Activated naive CD4-positive, alpha-beta T cell treated with anti-CD3 and anti-CD28 coated beads, Interleukin-2, amount 10 ng/mL, durations not matched to agents 7 days and 5 days (primary cell): ENCODE results near the gene PCGF3.
"Not testable (repeated sequence)": the region's sequence is repeated elsewhere in the genome, so short reads cannot be mapped to it uniquely, and the experiment has no call there.

Experiments used
- CTCF ChIA-PET: fragments of 350-600 bp; sonication (Branson Sonifier 250); formaldehyde crosslinking; loops from one replicate; lab custom pipeline; 2021; ENCODE audit warnings: antibody characterized with exemption; lab: Charles Lee
- DNase-seq: peaks from one replicate; pipeline ENCODE4 v3.0.0-alpha.2; 2020
- H3K27ac Mint-ChIP-seq: one replicate; pipeline ENCODE4 v1.8.0; 2021; ENCODE audit warnings: mild to moderate bottlenecking, moderate library complexity, mixed read lengths
- H3K27me3 Mint-ChIP-seq: one replicate; pipeline ENCODE4 v1.8.0; 2021; ENCODE audit warnings: mild to moderate bottlenecking, mixed read lengths
- H3K36me3 Mint-ChIP-seq: one replicate; pipeline ENCODE4 v1.8.0; 2021; ENCODE audit warnings: mixed read lengths
- H3K4me1 Mint-ChIP-seq: one replicate; pipeline ENCODE4 v1.8.0; 2021; ENCODE audit warnings: mixed read lengths
- H3K4me3 Mint-ChIP-seq: one replicate; pipeline ENCODE4 v1.8.0; 2021; ENCODE audit warnings: mild to moderate bottlenecking, moderate library complexity, mixed read lengths
- H3K9me3 Mint-ChIP-seq: one replicate; pipeline ENCODE4 v1.8.0; 2021; ENCODE audit warnings: mixed read lengths

PCGF3 gene

GRCh38 chr4:736561-736960 lies 30.9 kb downstream of the PCGF3 start:
- H3K4me1 Mint-ChIP-seq, DNase-seq, H3K27me3 Mint-ChIP-seq, H3K4me3 Mint-ChIP-seq, CTCF ChIA-PET, H3K9me3 Mint-ChIP-seq, H3K27ac Mint-ChIP-seq: not testable (repeated sequence)
- H3K36me3 Mint-ChIP-seq: peaks cover 33% of the 10 kb centered on the region

GRCh38 chr4:738781-739280 lies 33.2 kb downstream of the PCGF3 start:
- H3K4me1 Mint-ChIP-seq: peaks cover 2% of the 10 kb centered on the region
- no peak overlapping the region for H3K27ac Mint-ChIP-seq
- no peak for DNase-seq
- peaks cover 30% of the 10 kb centered on the region for H3K36me3 Mint-ChIP-seq
- CTCF ChIA-PET: no interaction called here
- H3K4me3 Mint-ChIP-seq: no peak overlapping the region
- no peaks in the 10 kb centered on the region for H3K9me3 Mint-ChIP-seq
- H3K27me3 Mint-ChIP-seq: no peaks in the 10 kb centered on the region

GRCh38 chr4:739569-739968 lies 33.9 kb downstream of the PCGF3 start:
- no peaks in the 10 kb centered on the region for H3K27me3 Mint-ChIP-seq
- CTCF ChIA-PET: no interaction called here

GRCh38 chr4:740011-740410 lies 34.4 kb downstream of the PCGF3 start:
- DNase-seq: no peak
- Mint-ChIP-seq H3K36me3 (peaks cover 24% of the 10 kb centered on the region), H3K27me3 (no peaks in the 10 kb centered on the region), H3K27ac (no peak overlapping the region), H3K4me1 (peaks cover 4% of the 10 kb centered on the region), H3K4me3 (no peak overlapping the region), H3K9me3 (no peaks in the 10 kb centered on the region)
- CTCF ChIA-PET: interaction anchor here (1.6 to 3.1 kb wide), 2 partner anchors 11 to 247 kb away, joined by 5 to 18 read pairs; partner anchors contain the start of gene IDUA

More at GRCh38 chr4:739569-739968, 33.9 kb downstream of the PCGF3 start:
- Mint-ChIP-seq H3K4me1 (peaks cover 4% of the 10 kb centered on the region), H3K9me3 (no peaks in the 10 kb centered on the region), H3K4me3 (no peak overlapping the region), H3K27ac (no peak overlapping the region), H3K36me3 (peaks cover 29% of the 10 kb centered on the region)
- no peak for DNase-seq

GRCh38 chr4:740656-741282 lies 35.1 kb downstream of the PCGF3 start:
- Mint-ChIP-seq H3K36me3 (peaks cover 18% of the 10 kb centered on the region), H3K27me3 (no peaks in the 10 kb centered on the region), H3K9me3 (no peaks in the 10 kb centered on the region), H3K4me3 (no peak overlapping the region), H3K27ac (no peak overlapping the region), H3K4me1 (peaks cover 4% of the 10 kb centered on the region)
- CTCF ChIA-PET: interaction anchor here (1.6 to 3.1 kb wide), 3 partner anchors 12 to 496 kb away, joined by 5 to 18 read pairs (median 5); partner anchors contain the start of gene IDUA
- DNase-seq: no peak

GRCh38 chr4:742096-742741 lies 36.6 kb downstream of the PCGF3 start:
- H3K4me3 Mint-ChIP-seq: no peak overlapping the region
- no peak for DNase-seq
- CTCF ChIA-PET: interaction anchor here (0.7 to 3.1 kb wide), 19 partner anchors 10 to 770 kb away, joined by 3 to 18 read pairs (median 3); partner anchors contain the start of genes GAK, IDUA and TMEM175
- no peaks in the 10 kb centered on the region for H3K27me3 Mint-ChIP-seq
- peaks cover 4% of the 10 kb centered on the region for H3K4me1 Mint-ChIP-seq
- H3K27ac Mint-ChIP-seq: no peak overlapping the region
- H3K36me3 Mint-ChIP-seq: peaks cover 18% of the 10 kb centered on the region
- H3K9me3 Mint-ChIP-seq: no peaks in the 10 kb centered on the region

GRCh38 chr4:742742-743311 lies 37.2 kb downstream of the PCGF3 start:
- peak; percentile 83 for DNase-seq
- H3K4me1 Mint-ChIP-seq: peaks cover 4% of the 10 kb centered on the region

GRCh38 chr4:743463-744211 lies 38.0 kb downstream of the PCGF3 start:
- H3K4me3 Mint-ChIP-seq: no peak overlapping the region
- peaks cover 19% of the 10 kb centered on the region for H3K36me3 Mint-ChIP-seq
- DNase-seq: no peak
- no peaks in the 10 kb centered on the region for H3K27me3 Mint-ChIP-seq
- peaks cover 2% of the 10 kb centered on the region for H3K9me3 Mint-ChIP-seq
- H3K4me1 Mint-ChIP-seq: peaks cover 4% of the 10 kb centered on the region
- CTCF ChIA-PET: interaction anchor here (1.2 to 1.6 kb wide), 2 partner anchors 14 to 137 kb away, joined by 3 to 7 read pairs; no protein-coding TSS in a partner anchor
- peak overlapping the region; percentile 65 for H3K27ac Mint-ChIP-seq

More at GRCh38 chr4:742742-743311, 37.2 kb downstream of the PCGF3 start:
- no peak overlapping the region for H3K4me3 Mint-ChIP-seq
- CTCF ChIA-PET: interaction anchor here (0.7 to 3.1 kb wide), 15 partner anchors 10 to 770 kb away, joined by 3 to 18 read pairs (median 3); partner anchors contain the start of genes GAK, IDUA and TMEM175
- H3K9me3 Mint-ChIP-seq: peaks cover under 1% of the 10 kb centered on the region
- no peak overlapping the region for H3K27ac Mint-ChIP-seq
- H3K27me3 Mint-ChIP-seq: no peaks in the 10 kb centered on the region
- H3K36me3 Mint-ChIP-seq: peaks cover 15% of the 10 kb centered on the region

GRCh38 chr4:744212-744841 lies 38.7 kb downstream of the PCGF3 start:
- no peak overlapping the region for H3K4me3 Mint-ChIP-seq
- H3K27ac Mint-ChIP-seq: no peak overlapping the region
- H3K36me3 Mint-ChIP-seq: peaks cover 23% of the 10 kb centered on the region
- no peak for DNase-seq
- H3K27me3 Mint-ChIP-seq: no peaks in the 10 kb centered on the region
- H3K4me1 Mint-ChIP-seq: peaks cover 4% of the 10 kb centered on the region
- peaks cover 2% of the 10 kb centered on the region for H3K9me3 Mint-ChIP-seq
- CTCF ChIA-PET: no interaction called here

- Mint-ChIP-seq H3K9me3 (peaks cover 2% of the 10 kb centered on the region), H3K27ac (no peak overlapping the region), H3K27me3 (no peaks in the 10 kb centered on the region), H3K4me3 (no peak overlapping the region), H3K36me3 (peaks cover 38% of the 10 kb centered on the region), H3K4me1 (peaks cover 4% of the 10 kb centered on the region)
- CTCF ChIA-PET: no interaction called here
- no peak for DNase-seq
These were observed 42.0 kb downstream of the PCGF3 start for GRCh38 chr4:747546-748170.

GRCh38 chr4:748461-748860 lies 42.8 kb downstream of the PCGF3 start:
- no peak overlapping the region for H3K27ac Mint-ChIP-seq

GRCh38 chr4:749698-750666 lies 44.4 kb downstream of the PCGF3 start:
- no peak overlapping the region for H3K27ac Mint-ChIP-seq
- CTCF ChIA-PET: no interaction called here
- no peak for DNase-seq
- H3K36me3 Mint-ChIP-seq: peaks cover 33% of the 10 kb centered on the region
- H3K9me3 Mint-ChIP-seq: peaks cover 2% of the 10 kb centered on the region
- H3K4me3 Mint-ChIP-seq: no peak overlapping the region
- H3K4me1 Mint-ChIP-seq: peaks cover 2% of the 10 kb centered on the region
- no peaks in the 10 kb centered on the region for H3K27me3 Mint-ChIP-seq

More at GRCh38 chr4:748461-748860, 42.8 kb downstream of the PCGF3 start:
- no peak for DNase-seq
- H3K27me3 Mint-ChIP-seq: no peaks in the 10 kb centered on the region
- H3K4me3 Mint-ChIP-seq: no peak overlapping the region
- peaks cover 4% of the 10 kb centered on the region for H3K4me1 Mint-ChIP-seq
- peaks cover 2% of the 10 kb centered on the region for H3K9me3 Mint-ChIP-seq
- CTCF ChIA-PET: no interaction called here
- peaks cover 35% of the 10 kb centered on the region for H3K36me3 Mint-ChIP-seq
